ENCODE results near the gene SEMA4D.
A peak's percentile ranks its signal among the peaks of the same experiment; 100 is the strongest.

SEMA4D gene

GRCh38 chr9:89439571-89439970 is 58.3 kb downstream of the SEMA4D start:
- Mint-ChIP-seq H3K4me1 (peaks cover 73% of the 10 kb centered on the region), H3K27me3 (ENCODE audit: low read depth, poor library complexity) (no peaks in the 10 kb centered on the region), H3K27ac (peak overlapping the region; percentile 48), H3K36me3 (ENCODE audit: low read depth) (no peaks in the 10 kb centered on the region), H3K9me3 (no peaks in the 10 kb centered on the region), H3K4me3 (no peak overlapping the region)
- TF ChIP-seq CTCF (IDR thresholded peaks at IDR 0.05) = no peak
- DNase-seq = no peak

GRCh38 chr9:89438194-89438593 is 59.7 kb downstream of the SEMA4D start:
- H3K9me3 Mint-ChIP-seq = no peaks in the 10 kb centered on the region
- TF ChIP-seq CTCF (IDR thresholded peaks at IDR 0.05) = no peak
- no peak overlapping the region for H3K4me3 Mint-ChIP-seq
- peak overlapping the region; percentile 57 for H3K27ac Mint-ChIP-seq
- no peak for DNase-seq
- H3K36me3 Mint-ChIP-seq (ENCODE audit: low read depth) = no peaks in the 10 kb centered on the region
- peaks cover 69% of the 10 kb centered on the region for H3K4me1 Mint-ChIP-seq
- no peaks in the 10 kb centered on the region for H3K27me3 Mint-ChIP-seq (ENCODE audit: low read depth, poor library complexity)

GRCh38 chr9:89437772-89438171 is 60.1 kb downstream of the SEMA4D start:
- DNase-seq = no peak
- Mint-ChIP-seq H3K9me3 (no peaks in the 10 kb centered on the region), H3K4me3 (no peak overlapping the region), H3K36me3 (ENCODE audit: low read depth) (no peaks in the 10 kb centered on the region), H3K27me3 (ENCODE audit: low read depth, poor library complexity) (no peaks in the 10 kb centered on the region), H3K27ac (peak overlapping the region; percentile 57), H3K4me1 (peaks cover 69% of the 10 kb centered on the region)
- no peak for TF ChIP-seq CTCF (IDR thresholded peaks at IDR 0.05)

GRCh38 chr9:89436963-89437625 is 60.8 kb downstream of the SEMA4D start:
- H3K27ac Mint-ChIP-seq = no peak overlapping the region
- H3K4me3 Mint-ChIP-seq = no peak overlapping the region
- no peak for DNase-seq
- H3K27me3 Mint-ChIP-seq (ENCODE audit: low read depth, poor library complexity) = no peaks in the 10 kb centered on the region
- peaks cover 69% of the 10 kb centered on the region for H3K4me1 Mint-ChIP-seq
- no peaks in the 10 kb centered on the region for H3K36me3 Mint-ChIP-seq (ENCODE audit: low read depth)
- H3K9me3 Mint-ChIP-seq = no peaks in the 10 kb centered on the region
- TF ChIP-seq CTCF (IDR thresholded peaks at IDR 0.05) = no peak

GRCh38 chr9:89436326-89436725 is 61.6 kb downstream of the SEMA4D start:
- H3K9me3 Mint-ChIP-seq = no peaks in the 10 kb centered on the region
- H3K36me3 Mint-ChIP-seq (ENCODE audit: low read depth) = no peaks in the 10 kb centered on the region
- no peak for DNase-seq
- no peak for TF ChIP-seq CTCF (IDR thresholded peaks at IDR 0.05)
- H3K27me3 Mint-ChIP-seq (ENCODE audit: low read depth, poor library complexity) = no peaks in the 10 kb centered on the region
- H3K27ac Mint-ChIP-seq = no peak overlapping the region
- peaks cover 68% of the 10 kb centered on the region for H3K4me1 Mint-ChIP-seq
- H3K4me3 Mint-ChIP-seq = no peak overlapping the region

Data from nephron progenitor cell (in vitro differentiated cells).